MCF 10A (cell line): ENCODE measurements around the gene CCDC172. TPM values are rescaled to one million over a fixed set of nuclear protein-coding genes. Genes with fewer than 3 reads are reported as not detected.
"Not testable (repeated sequence)": the region's sequence is repeated elsewhere in the genome, so short reads cannot be mapped to it uniquely, and the experiment has no call there.

Experiments
- BruUV-seq: library from RNA; stranded (reverse); fragments of 400-500 nt; replicated peaks from 2 replicates; lab custom pipeline; 2021; lab: Mats Ljungman, UMichigan
- CTCF ChIA-PET: fragments of 300-600 bp; sonication (Branson Sonifier 250); formaldehyde crosslinking; extraction: SDS; loops from one replicate; lab custom pipeline; 2021; ENCODE audit warnings: antibody characterized with exemption, inconsistent platforms; lab: Yijun Ruan, JAX
- POLR2A ChIA-PET: fragments of 300-600, 350-650 bp; sonication (Branson Sonifier 250); formaldehyde crosslinking; extraction: SDS; loops from one replicate; lab custom pipeline; 2020; ENCODE audit warnings: antibody characterized with exemption, inconsistent platforms; lab: Yijun Ruan, JAX
- DNase-seq: peaks from one replicate; pipeline ENCODE4 v3.0.0-alpha.2; 2018; ENCODE audit not compliant: unreplicated experiment
- H3K27ac Mint-ChIP-seq: one replicate; pipeline ENCODE4 v1.8.0; 2022; ENCODE audit warnings: mild to moderate bottlenecking, low read depth, mixed read lengths; ENCODE audit not compliant: unreplicated experiment
- H3K27me3 Mint-ChIP-seq: one replicate; pipeline ENCODE4 v1.8.0; 2022; ENCODE audit warnings: mixed read lengths; ENCODE audit not compliant: insufficient read depth, unreplicated experiment
- H3K36me3 Mint-ChIP-seq: one replicate; pipeline ENCODE4 v1.8.0; 2022; ENCODE audit warnings: mild to moderate bottlenecking, moderate library complexity, mixed read lengths; ENCODE audit not compliant: insufficient read depth, unreplicated experiment
- H3K4me1 Mint-ChIP-seq: one replicate; pipeline ENCODE4 v1.8.0; 2022; ENCODE audit warnings: mixed read lengths; ENCODE audit not compliant: insufficient read depth, unreplicated experiment
- H3K4me3 Mint-ChIP-seq: one replicate; pipeline ENCODE4 v1.8.0; 2022; ENCODE audit warnings: mild to moderate bottlenecking, moderate library complexity, mixed read lengths; ENCODE audit not compliant: unreplicated experiment
- H3K9me3 Mint-ChIP-seq: one replicate; pipeline ENCODE4 v1.8.0; 2022; ENCODE audit warnings: mixed read lengths; ENCODE audit not compliant: unreplicated experiment
- intact Hi-C: fragments of 100-400 bp; cut with micrococcal nuclease; formaldehyde crosslinking; loops from 2 replicates; pipeline ENCODE4 v1.14.1; 2022
- total RNA-seq: library from RNA; stranded (reverse); gene quantifications from 2 replicates; pipeline ENCODE4 v1.2.3, GENCODE V29; 2022
- TF ChIP-seq, protein P1 (sequence below): fragments of 200-600 bp; IDR thresholded peaks from one replicate; pipeline ENCODE4 v1.8.0; 2022; ENCODE audit warnings: antibody characterized with exemption, mild to moderate bottlenecking; ENCODE audit not compliant: unreplicated experiment

CCDC172 gene
- total RNA-seq, 1 experiment from 2014 or later = not detected

DNA sequence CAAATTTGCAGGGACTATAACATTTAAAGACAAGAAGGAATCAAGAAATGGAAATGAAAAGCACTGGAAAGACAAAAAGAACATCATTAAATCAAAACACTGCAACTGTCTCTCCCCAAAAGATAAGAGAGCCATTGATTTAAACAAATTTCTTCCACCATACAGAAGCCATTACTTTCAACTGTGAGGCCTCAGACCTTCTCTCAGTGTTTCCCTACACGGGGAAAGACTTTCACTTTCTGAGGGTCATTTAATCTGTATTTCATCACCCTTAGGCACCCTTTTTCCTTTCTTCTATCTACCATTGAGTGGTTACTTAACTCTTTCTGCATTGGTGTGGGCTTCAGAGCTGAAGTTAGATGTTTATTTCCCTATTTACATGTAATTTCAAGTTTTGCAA is 47.5 kb downstream of the CCDC172 start:
- Mint-ChIP-seq H3K4me1 (peaks cover 5% of the 10 kb centered on the region), H3K4me3 (no peak overlapping the region), H3K27ac (no peak overlapping the region), H3K36me3 (no peaks in the 10 kb centered on the region), H3K9me3 (no peaks in the 10 kb centered on the region), H3K27me3 (no peaks in the 10 kb centered on the region)
- POLR2A ChIA-PET = no interaction called here
- CTCF ChIA-PET = interaction anchor here (1.1 to 1.9 kb wide), 2 partner anchors 14 to 939 kb away, joined by 3 to 9 read pairs; no protein-coding TSS in a partner anchor
- no peak for DNase-seq
- TF ChIP-seq, protein P1, sequence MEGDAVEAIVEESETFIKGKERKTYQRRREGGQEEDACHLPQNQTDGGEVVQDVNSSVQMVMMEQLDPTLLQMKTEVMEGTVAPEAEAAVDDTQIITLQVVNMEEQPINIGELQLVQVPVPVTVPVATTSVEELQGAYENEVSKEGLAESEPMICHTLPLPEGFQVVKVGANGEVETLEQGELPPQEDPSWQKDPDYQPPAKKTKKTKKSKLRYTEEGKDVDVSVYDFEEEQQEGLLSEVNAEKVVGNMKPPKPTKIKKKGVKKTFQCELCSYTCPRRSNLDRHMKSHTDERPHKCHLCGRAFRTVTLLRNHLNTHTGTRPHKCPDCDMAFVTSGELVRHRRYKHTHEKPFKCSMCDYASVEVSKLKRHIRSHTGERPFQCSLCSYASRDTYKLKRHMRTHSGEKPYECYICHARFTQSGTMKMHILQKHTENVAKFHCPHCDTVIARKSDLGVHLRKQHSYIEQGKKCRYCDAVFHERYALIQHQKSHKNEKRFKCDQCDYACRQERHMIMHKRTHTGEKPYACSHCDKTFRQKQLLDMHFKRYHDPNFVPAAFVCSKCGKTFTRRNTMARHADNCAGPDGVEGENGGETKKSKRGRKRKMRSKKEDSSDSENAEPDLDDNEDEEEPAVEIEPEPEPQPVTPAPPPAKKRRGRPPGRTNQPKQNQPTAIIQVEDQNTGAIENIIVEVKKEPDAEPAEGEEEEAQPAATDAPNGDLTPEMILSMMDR = no peak
- BruUV-seq = no TSS peak
- intact Hi-C loops = no loop called here

DNA sequence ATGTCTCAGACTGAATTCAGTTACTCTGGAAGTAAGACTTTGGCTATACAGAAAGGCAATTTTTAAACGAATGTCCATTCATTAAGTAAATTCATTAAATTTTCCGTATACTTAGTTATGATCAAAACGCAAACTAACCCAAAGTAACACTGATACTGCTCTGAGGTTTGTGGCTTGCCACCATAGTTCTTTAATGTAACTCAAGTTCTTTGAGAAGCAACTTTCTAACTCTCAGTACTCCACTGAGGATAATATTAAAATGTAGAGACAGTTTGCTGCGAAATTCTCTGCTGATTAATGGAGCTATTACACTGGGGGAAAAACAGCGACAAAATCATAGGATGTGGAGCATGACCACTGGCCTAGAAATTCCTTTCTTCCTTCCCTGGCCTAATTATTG is 58.0 kb downstream of the CCDC172 start:
- no peak for DNase-seq
- TF ChIP-seq, protein P1 = no peak
- Mint-ChIP-seq H3K4me3 (no peak overlapping the region), H3K27ac (no peak overlapping the region), H3K27me3 (no peaks in the 10 kb centered on the region), H3K36me3 (no peaks in the 10 kb centered on the region), H3K4me1 (no peaks in the 10 kb centered on the region), H3K9me3 (no peaks in the 10 kb centered on the region)
- BruUV-seq = no TSS peak
- POLR2A ChIA-PET = no interaction called here
- intact Hi-C loops = no loop called here
- CTCF ChIA-PET = interaction anchor here (0.6 to 5.2 kb wide), 3 partner anchors 179 to 675 kb away, joined by 3 to 50 read pairs (median 6); no protein-coding TSS in a partner anchor

DNA sequence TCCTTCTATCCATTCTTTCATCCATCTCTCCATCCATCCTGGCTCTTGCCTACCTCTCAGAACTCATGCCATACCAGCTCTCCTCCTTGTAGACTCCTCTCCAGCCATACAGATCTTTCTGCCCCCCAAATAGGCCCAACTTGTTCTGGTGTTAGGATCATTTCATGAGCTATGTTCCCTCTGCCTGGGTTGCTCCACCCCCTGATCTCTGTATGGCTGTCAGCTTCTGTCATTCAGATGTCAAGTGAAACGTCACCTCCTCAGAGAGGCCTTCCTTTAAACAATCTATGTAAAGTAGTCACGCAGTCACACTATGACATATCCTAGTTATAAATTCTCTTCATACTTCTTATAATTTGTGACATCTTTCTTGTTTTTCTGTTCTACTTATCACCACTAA is 61.1 kb downstream of the CCDC172 start:
- ChIA-PET CTCF (interaction anchor here (0.6 to 5.2 kb wide), 23 partner anchors 8 to 1026 kb away, joined by 3 to 50 read pairs (median 4); no protein-coding TSS in a partner anchor), POLR2A (interaction anchor here (0.6 kb wide), 1 partner anchor 945 kb away, joined by 3 read pairs; no protein-coding TSS in a partner anchor)
- Mint-ChIP-seq H3K27me3 (no peaks in the 10 kb centered on the region), H3K4me3 (no peak overlapping the region), H3K36me3 (no peaks in the 10 kb centered on the region), H3K9me3 (no peaks in the 10 kb centered on the region), H3K27ac (no peak overlapping the region), H3K4me1 (no peaks in the 10 kb centered on the region)
- DNase-seq = no peak
- TF ChIP-seq, protein P1 = no peak
- intact Hi-C loops = loop anchor here (5.0 kb wide), 1 partner anchor 1028 kb away; no protein-coding TSS in a partner anchor
- BruUV-seq = no TSS peak

DNA sequence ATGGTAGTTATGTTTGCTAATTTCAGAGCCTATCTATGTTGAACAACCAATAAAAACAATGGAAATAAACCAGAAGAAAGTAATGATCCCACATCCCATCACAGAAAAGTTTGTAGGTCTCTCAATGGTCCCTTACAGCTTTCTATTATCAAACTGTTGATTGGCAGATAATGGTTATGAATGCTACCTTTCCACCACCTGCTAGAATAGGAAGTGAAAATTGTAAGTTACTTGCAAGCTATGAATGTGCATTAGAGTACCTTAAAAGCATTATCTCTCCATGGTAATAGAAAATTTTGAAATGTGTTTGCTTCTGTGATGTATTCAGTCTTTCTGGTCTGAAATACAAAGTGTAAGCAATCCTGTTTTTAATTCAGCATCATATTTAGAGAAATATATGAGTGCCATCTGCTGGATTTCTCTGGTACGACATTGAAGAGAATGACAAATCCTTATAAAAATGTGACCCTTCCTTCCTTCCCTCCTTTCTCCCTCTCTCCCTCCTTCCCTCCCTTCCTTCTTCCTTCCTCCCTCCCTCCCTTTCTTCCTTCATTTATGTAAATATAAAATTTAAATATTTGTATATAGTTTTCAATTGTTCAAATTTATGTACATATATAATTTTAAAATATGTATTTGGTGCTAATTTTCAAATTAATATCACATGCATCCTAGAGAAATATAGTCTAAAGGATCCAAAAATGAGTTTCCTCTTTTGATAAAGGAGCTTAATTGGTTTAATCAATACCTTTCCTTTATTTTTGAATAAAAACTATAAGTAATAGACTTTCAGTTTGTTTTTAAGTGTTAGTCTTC is 62.0 kb downstream of the CCDC172 start:
- ChIA-PET POLR2A (interaction anchor here (0.6 kb wide), 1 partner anchor 52 kb away, joined by 3 read pairs; no protein-coding TSS in a partner anchor), CTCF (interaction anchor here (0.6 to 5.2 kb wide), 46 partner anchors 9 to 1553 kb away, joined by 3 to 50 read pairs (median 3); no protein-coding TSS in a partner anchor)
- BruUV-seq = no TSS peak
- Mint-ChIP-seq H3K36me3 (no peaks in the 10 kb centered on the region), H3K9me3 (no peaks in the 10 kb centered on the region), H3K4me3 (no peak overlapping the region), H3K27me3 (no peaks in the 10 kb centered on the region), H3K4me1 (no peaks in the 10 kb centered on the region), H3K27ac (no peak overlapping the region)
- intact Hi-C loops = loop anchor here (1.0 to 5.0 kb wide), 5 partner anchors 97 to 1029 kb away; no protein-coding TSS in a partner anchor
- DNase-seq = peak; percentile 45
- TF ChIP-seq, protein P1 = peak; percentile 59

DNA sequence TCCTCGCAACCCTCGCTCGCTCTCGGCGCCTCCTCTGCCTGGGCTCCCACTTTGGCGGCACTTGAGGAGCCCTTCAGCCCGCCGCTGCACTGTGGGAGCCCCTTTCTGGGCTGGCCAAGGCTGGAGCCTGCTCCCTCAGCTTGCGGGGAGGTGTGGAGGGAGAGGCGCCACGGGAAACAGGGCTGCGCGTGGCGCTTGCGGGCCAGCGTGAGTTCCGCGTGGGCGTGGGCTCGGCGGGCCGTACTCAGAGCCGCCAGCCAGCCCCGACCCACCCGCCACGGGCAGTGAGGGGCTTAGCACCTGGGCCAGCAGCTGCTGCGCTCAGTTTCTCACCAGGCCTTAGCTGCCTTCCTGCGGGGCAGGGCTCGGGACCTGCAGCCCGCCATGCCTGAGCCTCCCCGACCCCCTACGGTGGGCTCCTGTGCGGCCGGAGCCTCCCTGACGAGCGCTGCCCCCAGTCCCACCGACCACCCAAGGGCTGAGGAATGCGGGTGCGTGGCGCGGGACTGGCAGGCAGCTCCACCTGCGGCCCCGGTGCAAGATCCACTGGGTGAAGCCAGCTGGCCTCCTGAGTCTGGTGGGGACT is 69.1 kb downstream of the CCDC172 start:
- CTCF ChIA-PET = interaction anchor here (0.6 to 1.1 kb wide), 2 partner anchors 78 to 564 kb away, joined by 3 to 4 read pairs; no protein-coding TSS in a partner anchor
- DNase-seq, POLR2A ChIA-PET, H3K4me1 Mint-ChIP-seq, H3K36me3 Mint-ChIP-seq, H3K4me3 Mint-ChIP-seq, H3K27ac Mint-ChIP-seq, H3K9me3 Mint-ChIP-seq, intact Hi-C loops, H3K27me3 Mint-ChIP-seq, BruUV-seq: not testable (repeated sequence)
